ENCODE data around the gene PAPPA2. TPM values are rescaled to one million over a fixed set of nuclear protein-coding genes. Genes with fewer than 3 reads are reported as not detected.

Gene PAPPA2
- total and polyA plus RNA-seq, 11 donors, result 0.04 to 1.5 (median 0.38) TPM

DNA sequence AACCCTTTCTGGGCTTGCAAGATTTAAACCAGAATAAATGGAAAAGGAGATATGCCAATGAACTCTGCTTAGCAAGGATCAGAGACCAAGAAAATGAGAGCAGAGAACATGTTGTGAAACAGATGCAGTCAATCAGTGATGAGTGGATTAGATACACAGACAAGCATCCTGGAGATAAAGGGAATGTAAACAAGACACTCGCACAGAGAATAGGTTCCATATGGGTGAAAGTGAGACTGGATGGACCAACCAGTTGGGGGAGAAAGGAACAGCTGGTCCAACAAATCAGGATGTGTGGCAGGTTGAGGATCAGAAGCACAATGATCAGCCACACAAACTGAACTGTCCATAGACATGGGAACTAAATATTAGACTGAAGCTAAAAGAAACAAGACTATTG, 363.3 kb downstream of the PAPPA2 start:
- Histone ChIP-seq H3K36me3 (no peaks in the 10 kb centered on the region), H3K4me3 (no peak overlapping the region), H3K4me1 (no peaks in the 10 kb centered on the region), H3K9me3 (no peaks in the 10 kb centered on the region), H3K27ac (no peak overlapping the region), H3K27me3 (no peaks in the 10 kb centered on the region)
- no peak for DNase-seq
- WGBS, 4 donors, result 33 to 50% (median 44%) methylated on average over 1 of the region's 1 CpG
- no peak for TF ChIP-seq POLR2A (IDR thresholded peaks at IDR 0.05)
- TF ChIP-seq, protein P1, sequence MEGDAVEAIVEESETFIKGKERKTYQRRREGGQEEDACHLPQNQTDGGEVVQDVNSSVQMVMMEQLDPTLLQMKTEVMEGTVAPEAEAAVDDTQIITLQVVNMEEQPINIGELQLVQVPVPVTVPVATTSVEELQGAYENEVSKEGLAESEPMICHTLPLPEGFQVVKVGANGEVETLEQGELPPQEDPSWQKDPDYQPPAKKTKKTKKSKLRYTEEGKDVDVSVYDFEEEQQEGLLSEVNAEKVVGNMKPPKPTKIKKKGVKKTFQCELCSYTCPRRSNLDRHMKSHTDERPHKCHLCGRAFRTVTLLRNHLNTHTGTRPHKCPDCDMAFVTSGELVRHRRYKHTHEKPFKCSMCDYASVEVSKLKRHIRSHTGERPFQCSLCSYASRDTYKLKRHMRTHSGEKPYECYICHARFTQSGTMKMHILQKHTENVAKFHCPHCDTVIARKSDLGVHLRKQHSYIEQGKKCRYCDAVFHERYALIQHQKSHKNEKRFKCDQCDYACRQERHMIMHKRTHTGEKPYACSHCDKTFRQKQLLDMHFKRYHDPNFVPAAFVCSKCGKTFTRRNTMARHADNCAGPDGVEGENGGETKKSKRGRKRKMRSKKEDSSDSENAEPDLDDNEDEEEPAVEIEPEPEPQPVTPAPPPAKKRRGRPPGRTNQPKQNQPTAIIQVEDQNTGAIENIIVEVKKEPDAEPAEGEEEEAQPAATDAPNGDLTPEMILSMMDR (IDR thresholded peaks at IDR 0.05), result no peak
- intact Hi-C loops (cut with DNase I), result no loop called here
- no peak for ATAC-seq

DNA sequence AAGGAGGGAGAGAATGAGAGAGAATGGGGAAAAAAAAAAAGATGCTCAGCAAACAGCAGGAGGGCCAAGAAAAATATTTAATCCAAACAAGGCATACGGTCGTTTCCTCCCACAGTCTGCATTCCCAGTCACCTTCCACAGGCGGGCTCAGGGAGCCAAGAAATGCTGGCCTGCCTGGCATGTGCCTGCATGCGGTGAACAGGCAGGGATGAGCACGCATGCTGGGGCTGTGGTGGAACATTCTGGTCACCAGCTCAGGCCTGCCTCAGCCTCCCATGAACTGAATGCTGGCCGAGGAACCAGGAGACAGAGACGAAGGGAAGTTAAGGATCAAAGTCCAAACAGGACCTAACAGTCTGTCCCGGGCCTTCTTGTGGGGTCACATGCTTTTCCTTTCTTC, 366.3 kb downstream of the PAPPA2 start:
- Histone ChIP-seq H3K36me3 (no peaks in the 10 kb centered on the region), H3K9me3 (no peaks in the 10 kb centered on the region), H3K4me3 (no peak overlapping the region), H3K27me3 (no peaks in the 10 kb centered on the region), H3K27ac (no peak overlapping the region), H3K4me1 (no peaks in the 10 kb centered on the region)
- 60 to 69% (median 66%) methylated on average over 8 of the region's 8 CpGs for WGBS, 4 donors
- ATAC-seq (no peak), DNase-seq (no peak)
- TF ChIP-seq POLR2A (IDR thresholded peaks at IDR 0.05), result no peak
- TF ChIP-seq, protein P1 (IDR thresholded peaks at IDR 0.05), result no peak
- intact Hi-C loops (cut with DNase I), result no loop called here

DNA sequence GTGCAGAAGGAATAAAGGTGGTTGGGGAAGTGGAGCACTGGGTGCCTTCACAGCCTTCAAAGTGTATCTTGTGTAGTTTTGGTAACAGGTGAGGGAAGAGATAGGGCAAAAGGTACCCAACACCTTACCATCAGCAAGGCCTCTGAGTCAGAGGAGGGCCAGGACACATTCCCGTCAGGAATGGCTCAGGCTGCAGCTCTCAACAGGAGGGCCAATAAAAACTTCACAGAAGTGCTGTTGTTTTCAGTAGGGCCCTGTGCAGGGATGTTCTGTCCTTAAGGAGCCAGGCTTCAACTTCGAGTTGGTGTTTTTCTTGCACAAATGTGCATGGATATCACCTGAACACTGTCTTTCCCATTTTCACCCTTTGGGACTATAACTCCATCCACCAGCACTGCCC, 368.2 kb downstream of the PAPPA2 start:
- DNase-seq (no peak), ATAC-seq (no peak)
- TF ChIP-seq, protein P1 (IDR thresholded peaks at IDR 0.05), result no peak
- TF ChIP-seq POLR2A (IDR thresholded peaks at IDR 0.05), result no peak
- Histone ChIP-seq H3K9me3 (no peaks in the 10 kb centered on the region), H3K27ac (no peak overlapping the region), H3K4me1 (no peaks in the 10 kb centered on the region), H3K27me3 (no peaks in the 10 kb centered on the region), H3K4me3 (no peak overlapping the region), H3K36me3 (no peaks in the 10 kb centered on the region)
- intact Hi-C loops (cut with DNase I), result no loop called here
- 44 to 94% (median 66%) methylated on average over 2 of the region's 2 CpGs for WGBS, 4 donors

DNA sequence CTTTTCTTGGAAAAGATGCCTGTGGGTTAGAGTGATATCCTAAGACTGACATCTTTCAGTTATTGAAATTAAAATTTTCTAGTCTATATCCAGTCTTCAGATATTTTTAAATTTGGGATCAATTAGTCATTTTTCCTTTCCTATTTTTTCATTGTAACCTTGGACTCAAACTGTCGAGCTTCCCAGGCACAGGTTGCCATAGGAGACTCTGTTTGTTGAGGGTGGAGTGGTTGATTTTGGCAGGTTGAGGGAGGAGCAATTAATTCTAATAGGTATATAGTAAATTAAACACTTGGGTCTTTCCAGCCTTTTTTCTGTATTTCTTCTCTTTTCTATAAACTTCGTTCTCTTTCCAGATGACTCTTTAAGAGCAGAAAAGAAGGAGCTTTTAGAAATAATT, 374.7 kb downstream of the PAPPA2 start:
- 53 to 64% (median 60%) methylated on average over 2 of the region's 2 CpGs for WGBS, 4 donors
- TF ChIP-seq, protein P1 (IDR thresholded peaks at IDR 0.05), result no peak
- no peak for TF ChIP-seq POLR2A (IDR thresholded peaks at IDR 0.05)
- H3K4me1 ChIP-seq, result peaks cover 0 to 12% (median 0%) of the 10 kb centered on the region in 12 donors

More for the DNA sequence above, 374.7 kb downstream of the PAPPA2 start:
- DNase-seq (no peak), ATAC-seq (no peak)
- Histone ChIP-seq H3K4me3 (no peak overlapping the region), H3K9me3 (no peaks in the 10 kb centered on the region), H3K36me3 (no peaks in the 10 kb centered on the region), H3K27me3 (no peaks in the 10 kb centered on the region), H3K27ac (no peak overlapping the region)
- intact Hi-C loops (cut with DNase I), result no loop called here
